Endothelial cell of umbilical vein (primary cell): ENCODE data around the gene FBLN2. TPM values are rescaled to one million over a fixed set of nuclear protein-coding genes. Genes with fewer than 3 reads are reported as not detected.

Source experiments
- BruUV-seq: library from RNA; stranded (reverse); fragments of 400-500 nt; replicated peaks from 2 replicates; lab custom pipeline; 2021; lab: Mats Ljungman, UMichigan
- CTCF ChIA-PET: fragments of 300-600, 350-600 bp; sonication (Branson Sonifier 250); formaldehyde crosslinking; loops from one replicate; lab custom pipeline; 2021; ENCODE audit warnings: antibody characterized with exemption, inconsistent platforms; lab: Charles Lee
- POLR2A ChIA-PET: fragments of 300-600, 350-600 bp; sonication (Branson Sonifier 250); formaldehyde crosslinking; loops from one replicate; lab custom pipeline; 2021; ENCODE audit warnings: antibody characterized with exemption, inconsistent platforms; lab: Charles Lee
- DNase-seq: peaks from one replicate; pipeline ENCODE4 v3.0.0-alpha.2; 2011; ENCODE audit warnings: low read depth, low spot score
- FAIRE-seq: peaks from 2 replicates; lab custom pipeline; 2011; peaks lifted over from hg19 to GRCh38; lab: Jason Lieb, UNC
- H2AFZ ChIP-seq: 2 replicates; pipeline ENCODE4 v1.6.0; 2012; ENCODE audit warnings: low read depth, low read length, control low read depth, inconsistent platforms
- H3K27ac ChIP-seq: 2 replicates; pipeline ENCODE4 v1.5.1; 2011; ENCODE audit warnings: low read depth, mild to moderate bottlenecking, control low read depth, low read length, moderate library complexity; ENCODE audit not compliant: insufficient read depth
- H3K27me3 ChIP-seq, 2 experiments: 2 replicates each; pipeline versions ENCODE4 v1.6.0 to v1.6.1; 2011; ENCODE audit warnings: low read length in 2 of 2, mixed read lengths in 1 of 2; ENCODE audit not compliant: control insufficient read depth in 2 of 2, insufficient read depth in 2 of 2
- H3K36me3 ChIP-seq, 2 experiments: 2 replicates in 1 of 2; 3 replicates in 1 of 2; pipeline ENCODE4 v1.5.1; 2011; ENCODE audit warnings: low read length in 2 of 2, mild to moderate bottlenecking in 1 of 2, moderate library complexity in 1 of 2; ENCODE audit not compliant: control insufficient read depth in 2 of 2, insufficient read depth in 2 of 2; ENCODE audit errors: extremely low read depth in 1 of 2
- H3K4me1 ChIP-seq: 3 replicates; pipeline ENCODE4 v1.5.1; 2011; ENCODE audit warnings: mild to moderate bottlenecking, low read length; ENCODE audit not compliant: control insufficient read depth, insufficient read depth; ENCODE audit errors: extremely low read depth
- H3K4me2 ChIP-seq: 2 replicates; pipeline ENCODE4 v1.6.1; 2011; ENCODE audit warnings: low read length, control low read depth, mixed read lengths; ENCODE audit not compliant: insufficient read depth
- H3K4me3 ChIP-seq, 3 experiments: fragments of 200-600 bp in 1 of 3; sonication (generic), shearing (Covaris generic) in 1 of 3; replicated peaks in 1 of 3; 2 replicates each; pipeline ENCODE4 v1.5.1; 2011 to 2016; ENCODE audit warnings: control low read depth in 3 of 3, low read length in 3 of 3, mild to moderate bottlenecking in 2 of 3, inconsistent platforms in 1 of 3, low read depth in 1 of 3, moderate library complexity in 1 of 3; ENCODE audit not compliant: insufficient read depth in 1 of 3
- H3K79me2 ChIP-seq: 2 replicates; pipeline ENCODE4 v1.6.0; 2012; ENCODE audit warnings: low read length, inconsistent platforms; ENCODE audit not compliant: control insufficient read depth, insufficient read depth
- H3K9ac ChIP-seq: replicated peaks from 2 replicates; pipeline ENCODE3; 2011; ENCODE audit warnings: low read length, control low read depth; ENCODE audit not compliant: insufficient read depth; ENCODE audit errors: extremely low read depth
- H3K9me1 ChIP-seq: replicated peaks from 3 replicates; pipeline ENCODE4 v1.6.0; 2011; ENCODE audit warnings: mild to moderate bottlenecking, low read length; ENCODE audit not compliant: control insufficient read depth, insufficient read depth; ENCODE audit errors: extremely low read depth
- H3K9me3 ChIP-seq: replicated peaks from 2 replicates; pipeline ENCODE4 v1.5.1; 2012; ENCODE audit warnings: low read length, inconsistent platforms; ENCODE audit not compliant: control insufficient read depth, insufficient read depth
- H4K20me1 ChIP-seq: replicated peaks from 2 replicates; pipeline ENCODE3; 2011; ENCODE audit warnings: mild to moderate bottlenecking, low read length; ENCODE audit not compliant: control insufficient read depth, insufficient read depth; ENCODE audit errors: extremely low read depth
- CTCF ChIP-seq, 2 donors: IDR thresholded peaks; 1 replicate in 1 of 2; 2 replicates in 1 of 2; pipeline ENCODE4 v1.5.1; 2011; ENCODE audit warnings: low read length in 2 of 2, mild to moderate bottlenecking in 2 of 2, moderate library complexity in 2 of 2, control low read depth in 1 of 2, inconsistent platforms in 1 of 2, low read depth in 1 of 2; ENCODE audit not compliant: insufficient read depth in 1 of 2; ENCODE audit errors: extremely low read depth in 1 of 2
- EZH2 ChIP-seq: IDR thresholded peaks from 2 replicates; pipeline ENCODE4 v1.6.1; 2012; ENCODE audit warnings: borderline replicate concordance, low read depth, mild to moderate bottlenecking, moderate library complexity, low read length, inconsistent platforms; ENCODE audit not compliant: severe bottlenecking
- FOS ChIP-seq: IDR thresholded peaks from 2 replicates; pipeline ENCODE4 v1.6.1; 2011; ENCODE audit warnings: mild to moderate bottlenecking, low read length, moderate library complexity, borderline replicate concordance; ENCODE audit not compliant: insufficient read depth
- GATA2 ChIP-seq: IDR thresholded peaks from 2 replicates; pipeline ENCODE4 v1.7.0; 2011; ENCODE audit warnings: low read depth, mild to moderate bottlenecking, moderate library complexity, mixed read lengths, low read length; ENCODE audit not compliant: insufficient read length, insufficient read depth
- JUN ChIP-seq: IDR thresholded peaks from 2 replicates; pipeline ENCODE4 v1.6.1; 2011; ENCODE audit warnings: borderline replicate concordance, low read depth; ENCODE audit not compliant: insufficient read length, insufficient read depth
- MAX ChIP-seq: IDR thresholded peaks from 2 replicates; pipeline ENCODE4 v1.6.1; 2011; ENCODE audit not compliant: insufficient read depth, insufficient read length
- MYC ChIP-seq: IDR thresholded peaks from one replicate; pipeline ENCODE4 v1.6.1; 2011; ENCODE audit warnings: mild to moderate bottlenecking, low read depth, low read length
- POLR2A ChIP-seq: IDR thresholded peaks from 2 replicates; pipeline ENCODE4 v1.6.1; 2012; ENCODE audit warnings: low read depth, mild to moderate bottlenecking, control low read depth, low read length
- POLR2AphosphoS5 ChIP-seq: IDR thresholded peaks from 2 replicates; pipeline ENCODE4 v1.6.1; 2012; ENCODE audit warnings: low read depth, mild to moderate bottlenecking, control low read depth, low read length, moderate library complexity; ENCODE audit not compliant: insufficient read depth
- dilution Hi-C: fragments of 300-500 bp; cut with MboI; formaldehyde crosslinking; loops from one replicate; pipeline ENCODE4 v1.15.0; 2019; ENCODE audit warnings: low sequenced_read_pairs; ENCODE audit not compliant: extremely low pct_ligation_motif_present
- intact Hi-C: fragments of 100-400 bp; cut with micrococcal nuclease; formaldehyde crosslinking; loops from one replicate; pipeline ENCODE4 v1.10.0; 2022
- polyA plus RNA-seq, 4 experiments: library from polyadenylated mRNA; depleted of rRNA in 3 of 4; stranded (reverse) in 3 of 4; unstranded in 1 of 4; fragments of >200 nt; gene quantifications; 2 replicates each; pipeline versions ENCODE4 v1.2.1 to v1.2.3, GENCODE V29; 2011 to 2012; ENCODE audit warnings: missing spikeins in 1 of 4
- total RNA-seq: library from RNA; stranded (reverse); gene quantifications from 2 replicates; pipeline ENCODE4 v1.2.3, GENCODE V29; 2021

FBLN2 gene
- total and polyA plus RNA-seq, 2 donors (not counting 3 experiments of a cell fraction or from before 2014, with no cell fraction given): 1.4 to 1.9 TPM

GRCh38 chr3:13608969-13609725 lies 60.2 kb downstream of the FBLN2 start:
- FAIRE-seq (no peak), DNase-seq (no peak)
- no peak overlapping the region for H3K27ac ChIP-seq
- BruUV-seq: no TSS peak
- no peaks in the 10 kb centered on the region for H3K9me3 ChIP-seq
- H3K9ac ChIP-seq: no peak overlapping the region
- no peak overlapping the region for H2AFZ ChIP-seq
- TF ChIP-seq JUN: no peak
- no peak for TF ChIP-seq POLR2AphosphoS5
- TF ChIP-seq POLR2A: no peak
- TF ChIP-seq MAX: no peak
- no peak for TF ChIP-seq CTCF (IDR thresholded peaks at IDR 0.05; ENCODE audit: extremely low read depth in 1 of 2, insufficient read depth in 1 of 2, low read depth in 1 of 2, low read length in 2 of 2)
- TF ChIP-seq MYC: no peak
- no peak for TF ChIP-seq FOS
- TF ChIP-seq GATA2: no peak
- TF ChIP-seq EZH2: no peak
- no peaks in the 10 kb centered on the region for H3K36me3 ChIP-seq
- ChIA-PET POLR2A (no interaction called here), CTCF (no interaction called here)
- H3K4me3 ChIP-seq: no peak overlapping the region
- dilution Hi-C loops: no loop called here
- H3K9me1 ChIP-seq: no peaks in the 10 kb centered on the region
- no peaks in the 10 kb centered on the region for H4K20me1 ChIP-seq
- H3K79me2 ChIP-seq: no peaks in the 10 kb centered on the region
- no peaks in the 10 kb centered on the region for H3K4me1 ChIP-seq
- intact Hi-C loops: no loop called here
- H3K4me2 ChIP-seq: no peak overlapping the region
- no peaks in the 10 kb centered on the region for H3K27me3 ChIP-seq
